22Rv1 (cell line): ENCODE measurements around the gene SLC25A26.
"Not testable (repeated sequence)": the region's sequence is repeated elsewhere in the genome, so short reads cannot be mapped to it uniquely, and the experiment has no call there.

Experiments
- H3K27ac ChIP-seq: fragments of 450-650 bp; 2 replicates; pipeline ENCODE4 v1.5.1; 2017
- ZFX ChIP-seq: fragments of 450-650 bp; IDR thresholded peaks from 2 replicates; pipeline ENCODE4 v1.6.1; 2017; ENCODE audit warnings: antibody characterized with exemption, borderline replicate concordance
- TF ChIP-seq, protein P1 (sequence below): fragments of 450-650 bp; IDR thresholded peaks from 2 replicates; pipeline ENCODE4 v1.5.1; 2017; ENCODE audit warnings: mild to moderate bottlenecking

Gene SLC25A26

DNA sequence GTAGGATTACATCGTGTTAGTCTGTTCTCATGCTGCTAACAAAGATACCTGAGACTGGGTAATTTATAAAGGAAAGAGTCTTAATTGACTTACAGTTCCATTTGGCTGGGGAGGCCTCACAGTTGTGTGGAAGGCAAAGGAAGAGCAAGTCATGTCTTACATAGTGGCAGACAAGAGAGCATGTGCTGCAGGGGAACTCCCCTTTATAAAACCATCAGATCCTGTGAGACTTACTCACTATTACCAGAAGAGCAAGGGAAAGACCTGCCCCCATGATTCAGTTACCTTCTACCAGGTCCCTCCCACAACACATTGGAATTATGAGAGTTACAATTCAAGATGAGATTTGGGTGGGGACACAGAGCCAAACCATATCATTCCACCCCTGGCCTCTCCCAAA lies 3.4 kb downstream of the SLC25A26 start:
- TF ChIP-seq, protein P1, sequence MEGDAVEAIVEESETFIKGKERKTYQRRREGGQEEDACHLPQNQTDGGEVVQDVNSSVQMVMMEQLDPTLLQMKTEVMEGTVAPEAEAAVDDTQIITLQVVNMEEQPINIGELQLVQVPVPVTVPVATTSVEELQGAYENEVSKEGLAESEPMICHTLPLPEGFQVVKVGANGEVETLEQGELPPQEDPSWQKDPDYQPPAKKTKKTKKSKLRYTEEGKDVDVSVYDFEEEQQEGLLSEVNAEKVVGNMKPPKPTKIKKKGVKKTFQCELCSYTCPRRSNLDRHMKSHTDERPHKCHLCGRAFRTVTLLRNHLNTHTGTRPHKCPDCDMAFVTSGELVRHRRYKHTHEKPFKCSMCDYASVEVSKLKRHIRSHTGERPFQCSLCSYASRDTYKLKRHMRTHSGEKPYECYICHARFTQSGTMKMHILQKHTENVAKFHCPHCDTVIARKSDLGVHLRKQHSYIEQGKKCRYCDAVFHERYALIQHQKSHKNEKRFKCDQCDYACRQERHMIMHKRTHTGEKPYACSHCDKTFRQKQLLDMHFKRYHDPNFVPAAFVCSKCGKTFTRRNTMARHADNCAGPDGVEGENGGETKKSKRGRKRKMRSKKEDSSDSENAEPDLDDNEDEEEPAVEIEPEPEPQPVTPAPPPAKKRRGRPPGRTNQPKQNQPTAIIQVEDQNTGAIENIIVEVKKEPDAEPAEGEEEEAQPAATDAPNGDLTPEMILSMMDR = no peak
- TF ChIP-seq ZFX = no peak
- no peak overlapping the region for H3K27ac ChIP-seq

DNA sequence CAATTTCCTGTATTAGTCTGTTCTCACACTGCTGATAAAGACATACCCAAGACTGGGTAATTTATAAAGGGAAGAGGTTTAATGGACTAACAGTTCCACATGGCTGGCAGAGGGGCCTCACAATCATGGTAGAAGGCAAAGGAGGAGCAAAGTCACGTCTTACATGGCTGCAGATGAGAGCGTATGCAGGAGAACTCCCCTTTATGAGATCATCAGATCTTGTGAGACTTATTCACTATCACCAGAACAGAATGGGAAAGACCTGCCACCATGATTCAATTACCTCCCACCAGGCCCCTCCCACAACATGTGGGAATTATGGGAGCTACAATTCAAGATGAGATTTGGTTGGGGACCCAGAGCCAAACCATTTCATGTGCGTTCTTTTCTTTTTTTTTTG lies 5.3 kb downstream of the SLC25A26 start:
- not testable (repeated sequence) for H3K27ac ChIP-seq

DNA sequence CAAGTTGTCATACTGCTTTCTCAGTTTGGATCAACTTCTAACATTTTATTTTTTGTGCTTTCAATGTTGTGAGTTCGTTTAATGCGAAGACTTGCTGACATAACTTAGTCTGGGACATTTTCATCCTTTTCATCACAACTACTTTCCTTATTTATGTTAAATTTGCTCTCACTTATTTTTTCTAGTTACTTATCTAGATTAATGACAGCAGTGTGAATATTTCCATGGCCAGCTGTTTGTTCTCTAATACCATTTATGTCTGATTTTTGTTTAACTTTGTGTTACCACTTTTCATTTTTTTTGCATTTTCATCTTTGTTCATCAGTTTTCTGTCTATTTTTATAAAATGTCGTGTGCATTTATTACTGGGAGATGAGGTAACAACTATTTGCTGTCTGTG lies 6.2 kb downstream of the SLC25A26 start:
- TF ChIP-seq, protein P1 = no peak
- TF ChIP-seq ZFX = no peak
- H3K27ac ChIP-seq = no peak overlapping the region

DNA sequence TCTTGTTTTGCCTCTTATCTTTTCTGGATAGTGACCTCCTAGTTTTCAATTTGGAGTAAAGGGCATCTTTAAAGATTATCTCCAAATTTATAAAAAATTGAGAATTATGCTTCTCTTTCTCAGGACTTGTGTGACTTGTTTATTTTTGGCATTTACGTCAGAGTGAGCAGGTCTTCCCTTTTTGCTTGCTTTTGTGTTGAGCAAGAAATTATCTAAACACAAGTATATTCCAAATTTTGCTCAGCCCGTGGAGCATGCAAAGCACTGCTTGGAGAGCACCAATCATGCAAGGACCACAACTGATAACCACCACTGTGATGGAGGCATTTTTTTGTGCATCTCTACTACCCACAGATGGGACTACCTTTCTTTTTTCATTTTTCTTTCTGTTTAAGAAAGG lies 7.1 kb downstream of the SLC25A26 start:
- H3K27ac ChIP-seq = no peak overlapping the region
- no peak for TF ChIP-seq ZFX
- TF ChIP-seq, protein P1 = no peak

DNA sequence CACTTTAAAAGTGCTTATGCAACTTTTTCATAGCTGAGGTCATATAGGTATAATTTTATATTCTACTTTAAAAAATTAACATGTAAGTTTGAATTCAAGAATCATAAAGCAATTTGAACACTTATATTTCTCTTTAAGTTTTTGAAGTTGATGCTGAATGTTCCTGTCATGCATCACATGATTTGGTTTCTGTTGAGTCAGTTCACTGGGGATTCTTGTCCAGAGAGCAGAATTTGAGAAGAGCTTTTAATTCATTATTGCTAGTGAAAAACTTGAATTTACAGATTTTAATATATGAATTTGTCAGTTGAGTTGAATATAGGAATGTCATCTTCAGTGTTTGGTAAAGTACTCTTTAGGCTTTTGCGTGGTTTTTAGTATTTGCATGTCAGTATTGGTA lies 7.9 kb downstream of the SLC25A26 start:
- TF ChIP-seq ZFX = no peak
- TF ChIP-seq, protein P1 = no peak
- H3K27ac ChIP-seq = no peak overlapping the region

DNA sequence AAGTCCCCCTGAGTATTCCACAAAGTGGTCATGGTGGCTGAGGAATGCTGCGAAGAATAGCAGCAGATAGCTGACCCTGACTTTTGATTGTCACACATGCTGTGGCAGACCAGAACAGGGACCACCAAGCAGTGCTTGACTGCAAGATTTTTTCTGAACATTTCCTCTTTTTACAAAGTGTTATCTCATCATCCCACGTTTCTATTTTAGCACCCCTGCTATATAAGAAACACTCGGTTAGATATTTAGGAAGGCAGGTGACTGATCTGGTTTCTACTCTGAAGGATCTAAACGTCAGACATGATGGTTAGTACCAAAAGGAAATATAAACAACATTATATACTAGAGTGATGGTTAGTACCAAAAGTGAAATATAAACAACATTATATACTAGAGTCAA lies 9.1 kb downstream of the SLC25A26 start:
- TF ChIP-seq, protein P1 = no peak
- TF ChIP-seq ZFX = no peak
- no peak overlapping the region for H3K27ac ChIP-seq

DNA sequence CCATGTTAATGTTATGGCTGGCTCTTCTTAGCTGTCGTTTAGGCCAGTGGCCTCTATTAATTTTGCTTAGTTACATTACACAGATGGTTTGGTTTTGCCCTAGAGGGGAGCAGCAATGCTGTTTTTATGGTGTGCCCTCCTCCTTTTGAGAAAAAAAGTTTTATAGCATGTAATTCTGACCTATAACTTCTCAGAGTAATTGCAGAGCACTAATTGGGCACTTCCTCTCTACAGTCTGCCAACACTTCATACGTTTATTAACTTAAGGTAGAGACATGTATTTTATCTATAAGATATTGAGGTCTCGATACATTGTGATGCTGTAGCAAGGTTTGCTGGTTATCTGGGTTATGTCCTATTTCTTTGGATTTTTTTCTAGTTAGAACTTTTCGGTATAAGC lies 12.2 kb downstream of the SLC25A26 start:
- H3K27ac ChIP-seq = no peak overlapping the region
- TF ChIP-seq, protein P1 = no peak
- no peak for TF ChIP-seq ZFX

DNA sequence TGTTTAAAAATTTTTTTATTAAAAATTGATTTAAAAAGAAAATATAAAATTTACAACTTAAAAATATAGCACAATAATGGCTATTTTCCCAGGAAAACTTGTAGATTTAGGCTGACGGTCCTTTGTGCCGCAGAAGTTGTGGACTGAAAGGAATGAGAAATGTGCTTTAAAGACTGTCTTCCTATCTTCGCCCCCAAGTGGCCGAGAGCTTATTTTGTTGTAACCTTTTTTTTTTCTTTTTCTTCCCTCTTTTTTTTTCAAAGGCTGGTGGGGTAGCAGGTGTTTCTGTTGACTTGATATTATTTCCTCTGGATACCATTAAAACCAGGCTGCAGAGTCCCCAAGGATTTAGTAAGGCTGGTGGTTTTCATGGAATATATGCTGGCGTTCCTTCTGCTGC lies 15.5 kb downstream of the SLC25A26 start:
- TF ChIP-seq ZFX = no peak
- TF ChIP-seq, protein P1 = no peak
- H3K27ac ChIP-seq = no peak overlapping the region
